ENCODE results near the gene RARS2. TPM values are rescaled to one million over a fixed set of nuclear protein-coding genes. Genes with fewer than 3 reads are reported as not detected.

Gene RARS2
- total and polyA plus RNA-seq, 2 donors (not counting 3 experiments of a cell fraction or from before 2014, with no cell fraction given): 7.4 to 33.7 TPM

DNA sequence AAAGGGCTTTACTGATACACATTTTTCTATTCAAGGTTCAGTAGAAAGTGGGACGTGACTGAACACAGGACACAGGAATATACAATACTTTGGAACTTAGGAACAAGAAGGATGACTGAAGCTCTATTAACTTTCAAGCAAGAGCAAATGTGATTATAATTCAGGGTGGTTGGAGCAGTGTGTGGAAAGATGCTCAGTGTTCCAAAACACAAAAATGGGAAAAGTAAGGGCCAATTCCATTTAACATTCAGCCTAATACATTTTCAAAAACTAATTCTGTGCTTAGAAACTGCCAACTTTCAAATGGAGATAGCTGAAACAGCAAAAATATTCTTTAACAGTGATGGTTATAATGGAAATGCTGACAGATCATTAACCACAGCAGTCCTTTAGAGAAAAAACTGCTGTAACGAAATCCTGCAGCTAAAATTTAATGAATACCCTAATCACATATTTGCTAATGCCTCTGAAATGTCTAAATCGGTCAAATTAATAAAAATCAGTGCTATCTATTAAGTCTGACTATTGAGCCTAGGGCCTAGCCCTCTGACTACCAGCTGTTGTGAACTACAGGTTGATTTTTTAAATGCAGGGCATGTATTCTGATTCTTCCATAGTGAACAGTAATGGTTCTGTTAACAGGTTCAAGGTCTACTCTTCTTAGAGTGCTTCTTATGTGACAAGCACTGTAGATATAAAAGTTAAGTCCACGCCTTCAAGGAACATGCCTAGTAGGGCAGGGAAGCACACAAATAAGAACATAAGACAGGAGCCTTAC, 45.9 kb downstream of the RARS2 start:
- no peaks in the 10 kb centered on the region for H3K4me1 ChIP-seq (ENCODE audit: control insufficient read depth, extremely low read depth, insufficient read depth, low read length)
- BruUV-seq (replicated peaks): no TSS peak
- DNase-seq (ENCODE audit: low read depth, low spot score): no peak
- no peaks in the 10 kb centered on the region for H3K79me2 ChIP-seq (ENCODE audit: control insufficient read depth, insufficient read depth, low read length)
- no peaks in the 10 kb centered on the region for H4K20me1 ChIP-seq (replicated peaks; ENCODE audit: control insufficient read depth, extremely low read depth, insufficient read depth, low read length)
- TF ChIP-seq MYC (IDR thresholded peaks at IDR 0.05; ENCODE audit: low read depth, low read length): no peak
- TF ChIP-seq, protein P1, sequence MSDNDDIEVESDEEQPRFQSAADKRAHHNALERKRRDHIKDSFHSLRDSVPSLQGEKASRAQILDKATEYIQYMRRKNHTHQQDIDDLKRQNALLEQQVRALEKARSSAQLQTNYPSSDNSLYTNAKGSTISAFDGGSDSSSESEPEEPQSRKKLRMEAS (IDR thresholded peaks at IDR 0.05; ENCODE audit: insufficient read depth, insufficient read length): no peak
- TF ChIP-seq EZH2 (IDR thresholded peaks at IDR 0.05; ENCODE audit: borderline replicate concordance, low read depth, low read length, severe bottlenecking): no peak
- no peak for TF ChIP-seq FOS (IDR thresholded peaks at IDR 0.05; ENCODE audit: borderline replicate concordance, insufficient read depth, low read length)
- no peak for TF ChIP-seq GATA2 (IDR thresholded peaks at IDR 0.05; ENCODE audit: insufficient read depth, insufficient read length, low read depth, low read length)
- no peak for TF ChIP-seq POLR2A (IDR thresholded peaks at IDR 0.05; ENCODE audit: low read depth, low read length)
- TF ChIP-seq, protein P2, sequence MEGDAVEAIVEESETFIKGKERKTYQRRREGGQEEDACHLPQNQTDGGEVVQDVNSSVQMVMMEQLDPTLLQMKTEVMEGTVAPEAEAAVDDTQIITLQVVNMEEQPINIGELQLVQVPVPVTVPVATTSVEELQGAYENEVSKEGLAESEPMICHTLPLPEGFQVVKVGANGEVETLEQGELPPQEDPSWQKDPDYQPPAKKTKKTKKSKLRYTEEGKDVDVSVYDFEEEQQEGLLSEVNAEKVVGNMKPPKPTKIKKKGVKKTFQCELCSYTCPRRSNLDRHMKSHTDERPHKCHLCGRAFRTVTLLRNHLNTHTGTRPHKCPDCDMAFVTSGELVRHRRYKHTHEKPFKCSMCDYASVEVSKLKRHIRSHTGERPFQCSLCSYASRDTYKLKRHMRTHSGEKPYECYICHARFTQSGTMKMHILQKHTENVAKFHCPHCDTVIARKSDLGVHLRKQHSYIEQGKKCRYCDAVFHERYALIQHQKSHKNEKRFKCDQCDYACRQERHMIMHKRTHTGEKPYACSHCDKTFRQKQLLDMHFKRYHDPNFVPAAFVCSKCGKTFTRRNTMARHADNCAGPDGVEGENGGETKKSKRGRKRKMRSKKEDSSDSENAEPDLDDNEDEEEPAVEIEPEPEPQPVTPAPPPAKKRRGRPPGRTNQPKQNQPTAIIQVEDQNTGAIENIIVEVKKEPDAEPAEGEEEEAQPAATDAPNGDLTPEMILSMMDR (IDR thresholded peaks at IDR 0.05; ENCODE audit: extremely low read depth in 1 of 2, insufficient read depth in 1 of 2, low read depth in 1 of 2, low read length in 2 of 2): no peak
- H3K36me3 ChIP-seq (ENCODE audit: control insufficient read depth in 2 of 2, extremely low read depth in 1 of 2, insufficient read depth in 2 of 2, low read length in 2 of 2): peaks cover 4 to 11% of the 10 kb centered on the region in 2 experiments
- no peak for FAIRE-seq
- intact Hi-C loops (cut with micrococcal nuclease) (no loop called here), dilution Hi-C loops (cut with MboI; ENCODE audit: extremely low pct_ligation_motif_present, low sequenced_read_pairs) (no loop called here)
- H3K9ac ChIP-seq (replicated peaks; ENCODE audit: extremely low read depth, insufficient read depth, low read length): no peak overlapping the region
- no peaks in the 10 kb centered on the region for H3K27me3 ChIP-seq (ENCODE audit: control insufficient read depth in 2 of 2, insufficient read depth in 2 of 2, low read length in 2 of 2)
- no peak overlapping the region for H2AFZ ChIP-seq (ENCODE audit: low read depth, low read length)
- ChIA-PET POLR2A (no interaction called here), CTCF (interaction anchor here (0.8 kb wide), 1 partner anchor 23 kb away, joined by 3 read pairs; no protein-coding TSS in a partner anchor)
- H3K27ac ChIP-seq (ENCODE audit: insufficient read depth, low read depth, low read length): no peak overlapping the region
- H3K9me3 ChIP-seq (replicated peaks; ENCODE audit: control insufficient read depth, insufficient read depth, low read length): no peaks in the 10 kb centered on the region
- no peaks in the 10 kb centered on the region for H3K9me1 ChIP-seq (replicated peaks; ENCODE audit: control insufficient read depth, extremely low read depth, insufficient read depth, low read length)
- no peak overlapping the region for H3K4me3 ChIP-seq (replicated peaks in 1 of 3; ENCODE audit: insufficient read depth in 1 of 3, low read depth in 1 of 3, low read length in 3 of 3)
- no peak overlapping the region for H3K4me2 ChIP-seq (ENCODE audit: insufficient read depth, low read length)
